Memory B cell (primary cell): ENCODE measurements around the gene ZFP36L2.

Source experiments
- ATAC-seq: fragments of 150-1000 bp; cut with Tn5 transposase; 2 replicates; pipeline ENCODE4 v1.10.0; 2021; ENCODE audit warnings: low read depth, mild to moderate bottlenecking, moderate library complexity
- DNase-seq, 2 donors: peaks; one replicate each; pipeline ENCODE4 v3.0.0; 2022; ENCODE audit warnings: low spot score in 2 of 2
- H3K27ac Mint-ChIP-seq: one replicate; pipeline ENCODE4 v1.8.0; 2022; ENCODE audit warnings: mild to moderate bottlenecking, moderate library complexity, mixed read lengths
- H3K27me3 Mint-ChIP-seq: one replicate; pipeline ENCODE4 v1.8.0; 2022; ENCODE audit warnings: mixed read lengths
- H3K36me3 Mint-ChIP-seq: one replicate; pipeline ENCODE4 v1.8.0; 2022; ENCODE audit warnings: mild to moderate bottlenecking, mixed read lengths
- H3K4me1 Mint-ChIP-seq: one replicate; pipeline ENCODE4 v1.8.0; 2022; ENCODE audit warnings: mixed read lengths
- H3K4me3 Mint-ChIP-seq: one replicate; pipeline ENCODE4 v1.8.0; 2022; ENCODE audit warnings: mild to moderate bottlenecking, moderate library complexity, mixed read lengths
- H3K9me3 Mint-ChIP-seq: one replicate; pipeline ENCODE4 v1.8.0; 2022; ENCODE audit warnings: mixed read lengths

ZFP36L2 gene

GRCh38 chr2:43233218-43234212 is 7.1 kb upstream of the ZFP36L2 start:
- no peaks in the 10 kb centered on the region for H3K27me3 Mint-ChIP-seq
- H3K9me3 Mint-ChIP-seq: no peaks in the 10 kb centered on the region
- peaks cover 35% of the 10 kb centered on the region for H3K4me1 Mint-ChIP-seq
- DNase-seq (no peak), ATAC-seq (peak; percentile 17)
- peak overlapping the region; percentile 20 for H3K27ac Mint-ChIP-seq
- H3K4me3 Mint-ChIP-seq: no peak overlapping the region
- peaks cover 7% of the 10 kb centered on the region for H3K36me3 Mint-ChIP-seq

- DNase-seq: no peak
- H3K27me3 Mint-ChIP-seq: no peaks in the 10 kb centered on the region
- peaks cover 7% of the 10 kb centered on the region for H3K36me3 Mint-ChIP-seq
- no peaks in the 10 kb centered on the region for H3K9me3 Mint-ChIP-seq
- peaks cover 38% of the 10 kb centered on the region for H3K4me1 Mint-ChIP-seq
- ATAC-seq: no peak
- peak overlapping the region; percentile 69 for H3K27ac Mint-ChIP-seq
- H3K4me3 Mint-ChIP-seq: no peak overlapping the region
Observed at GRCh38 chr2:43230951-43231827, 4.8 kb upstream of the ZFP36L2 start.

GRCh38 chr2:43230351-43230885 is 4.0 kb upstream of the ZFP36L2 start:
- no peak for DNase-seq
- no peaks in the 10 kb centered on the region for H3K27me3 Mint-ChIP-seq
- H3K36me3 Mint-ChIP-seq: peaks cover 10% of the 10 kb centered on the region
- no peak for ATAC-seq
- H3K4me3 Mint-ChIP-seq: no peak overlapping the region
- H3K9me3 Mint-ChIP-seq: no peaks in the 10 kb centered on the region
- H3K27ac Mint-ChIP-seq: peak overlapping the region; percentile 69
- H3K4me1 Mint-ChIP-seq: peaks cover 38% of the 10 kb centered on the region

GRCh38 chr2:43228756-43229659 is 2.6 kb upstream of the ZFP36L2 start:
- H3K9me3 Mint-ChIP-seq: no peaks in the 10 kb centered on the region
- peak overlapping the region; percentile 95 for H3K27ac Mint-ChIP-seq
- ATAC-seq (no peak), DNase-seq (no peak)
- H3K27me3 Mint-ChIP-seq: no peaks in the 10 kb centered on the region
- peak overlapping the region; percentile 5 for H3K4me3 Mint-ChIP-seq
- H3K4me1 Mint-ChIP-seq: peaks cover 35% of the 10 kb centered on the region
- peaks cover 15% of the 10 kb centered on the region for H3K36me3 Mint-ChIP-seq

GRCh38 chr2:43228321-43228751 is 1.9 kb upstream of the ZFP36L2 start:
- peaks cover 19% of the 10 kb centered on the region for H3K36me3 Mint-ChIP-seq
- DNase-seq (no peak), ATAC-seq (no peak)
- H3K4me1 Mint-ChIP-seq: peaks cover 28% of the 10 kb centered on the region
- no peaks in the 10 kb centered on the region for H3K27me3 Mint-ChIP-seq
- peak overlapping the region; percentile 95 for H3K27ac Mint-ChIP-seq
- H3K4me3 Mint-ChIP-seq: peak overlapping the region; percentile 93
- no peaks in the 10 kb centered on the region for H3K9me3 Mint-ChIP-seq

- no peaks in the 10 kb centered on the region for H3K27me3 Mint-ChIP-seq
- no peaks in the 10 kb centered on the region for H3K9me3 Mint-ChIP-seq
- ATAC-seq (no peak), DNase-seq (no peak)
- peaks cover 21% of the 10 kb centered on the region for H3K36me3 Mint-ChIP-seq
- H3K4me1 Mint-ChIP-seq: peaks cover 27% of the 10 kb centered on the region
- peak overlapping the region; percentile 95 for H3K27ac Mint-ChIP-seq
- peak overlapping the region; percentile 93 for H3K4me3 Mint-ChIP-seq
Observed at GRCh38 chr2:43227830-43228281, 1.4 kb upstream of the ZFP36L2 start.

GRCh38 chr2:43226955-43227829 is 786 bp upstream of the ZFP36L2 start:
- DNase-seq (peak; percentile 47 to 70), ATAC-seq (peak; percentile 25)
- Mint-ChIP-seq H3K36me3 (peaks cover 26% of the 10 kb centered on the region), H3K27me3 (no peaks in the 10 kb centered on the region), H3K27ac (peak overlapping the region; percentile 95), H3K4me1 (peaks cover 31% of the 10 kb centered on the region), H3K9me3 (no peaks in the 10 kb centered on the region), H3K4me3 (peak overlapping the region; percentile 93)

GRCh38 chr2:43225788-43226557 is 433 bp downstream of the ZFP36L2 start:
- Mint-ChIP-seq H3K4me3 (peak overlapping the region; percentile 97), H3K36me3 (peaks cover 30% of the 10 kb centered on the region), H3K27ac (peak overlapping the region; percentile 95), H3K4me1 (peaks cover 39% of the 10 kb centered on the region), H3K9me3 (no peaks in the 10 kb centered on the region), H3K27me3 (no peaks in the 10 kb centered on the region)
- peak; percentile 73 to 75 for DNase-seq
- ATAC-seq: peak; percentile 34

- Mint-ChIP-seq H3K9me3 (no peaks in the 10 kb centered on the region), H3K36me3 (peaks cover 28% of the 10 kb centered on the region), H3K27me3 (no peaks in the 10 kb centered on the region), H3K4me1 (peaks cover 35% of the 10 kb centered on the region), H3K4me3 (peak overlapping the region; percentile 97), H3K27ac (peak overlapping the region; percentile 95)
- DNase-seq (peak; percentile 65 to 69), ATAC-seq (no peak)
Observed at GRCh38 chr2:43225093-43225787, 1.2 kb downstream of the ZFP36L2 start.

GRCh38 chr2:43224571-43225092 is 1.8 kb downstream of the ZFP36L2 start:
- DNase-seq (peak in 1 of 2 donors; percentile 55), ATAC-seq (no peak)
- Mint-ChIP-seq H3K36me3 (peaks cover 28% of the 10 kb centered on the region), H3K27ac (peak overlapping the region; percentile 95), H3K27me3 (no peaks in the 10 kb centered on the region), H3K9me3 (no peaks in the 10 kb centered on the region), H3K4me3 (peak overlapping the region; percentile 97), H3K4me1 (peaks cover 37% of the 10 kb centered on the region)

GRCh38 chr2:43224131-43224570 is 2.3 kb downstream of the ZFP36L2 start:
- Mint-ChIP-seq H3K36me3 (peaks cover 26% of the 10 kb centered on the region), H3K27me3 (no peaks in the 10 kb centered on the region), H3K4me1 (peaks cover 39% of the 10 kb centered on the region), H3K9me3 (no peaks in the 10 kb centered on the region), H3K27ac (peak overlapping the region; percentile 95), H3K4me3 (peak overlapping the region; percentile 97)
- ATAC-seq (no peak), DNase-seq (peak; percentile 65 to 66)
